NCI-H748 (cell line): Measurements from ENCODE around the gene CPVL.
"Not testable (repeated sequence)": the region's sequence is repeated elsewhere in the genome, so short reads cannot be mapped to it uniquely, and the experiment has no call there.

Experiments
- DNase-seq: peaks from one replicate; lab custom pipeline; 2025; ENCODE audit not compliant: unreplicated experiment; lab: John Stamatoyannopoulos, UW

Gene CPVL

DNA sequence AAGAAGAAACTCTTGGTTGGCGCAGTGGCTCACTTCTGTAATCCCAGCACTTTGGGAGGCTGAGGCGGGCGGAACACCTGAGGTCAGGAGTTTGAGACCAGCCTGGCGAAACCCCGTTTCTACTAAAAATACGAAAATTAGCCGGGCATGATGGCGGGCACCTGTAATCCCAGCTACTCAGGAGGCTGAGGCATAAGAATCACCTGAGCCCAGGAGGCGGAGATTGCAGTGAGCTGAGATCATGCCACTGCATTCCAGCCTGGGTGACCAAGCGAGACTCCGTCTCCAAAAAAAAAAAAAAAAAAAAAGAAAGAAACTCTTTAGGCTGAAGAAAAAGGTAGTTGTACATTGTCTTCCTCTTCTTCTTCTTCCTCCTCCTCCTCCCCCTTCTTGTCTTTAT lies 53.2 kb downstream of the CPVL start:
- DNase-seq = not testable (repeated sequence)

DNA sequence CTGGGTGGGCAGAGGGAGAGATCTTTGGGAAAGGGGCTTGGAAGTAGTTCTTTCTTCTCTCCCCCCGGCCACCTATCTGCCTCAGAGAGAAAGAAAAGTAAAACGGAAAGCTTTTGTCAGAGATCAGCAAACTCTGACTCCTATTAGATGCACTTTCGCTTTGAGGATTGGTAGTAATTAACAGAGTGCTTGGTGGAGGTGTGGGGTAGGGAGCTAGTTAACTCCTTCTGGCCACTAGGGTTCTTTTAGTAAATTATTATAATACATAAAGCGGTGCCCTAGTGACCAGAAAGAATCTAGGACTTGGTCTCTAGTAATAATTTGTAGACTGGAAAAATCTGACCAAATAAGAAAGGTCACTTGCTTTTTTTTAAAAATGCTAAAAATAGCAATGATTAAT lies 54.6 kb downstream of the CPVL start:
- no peak for DNase-seq

DNA sequence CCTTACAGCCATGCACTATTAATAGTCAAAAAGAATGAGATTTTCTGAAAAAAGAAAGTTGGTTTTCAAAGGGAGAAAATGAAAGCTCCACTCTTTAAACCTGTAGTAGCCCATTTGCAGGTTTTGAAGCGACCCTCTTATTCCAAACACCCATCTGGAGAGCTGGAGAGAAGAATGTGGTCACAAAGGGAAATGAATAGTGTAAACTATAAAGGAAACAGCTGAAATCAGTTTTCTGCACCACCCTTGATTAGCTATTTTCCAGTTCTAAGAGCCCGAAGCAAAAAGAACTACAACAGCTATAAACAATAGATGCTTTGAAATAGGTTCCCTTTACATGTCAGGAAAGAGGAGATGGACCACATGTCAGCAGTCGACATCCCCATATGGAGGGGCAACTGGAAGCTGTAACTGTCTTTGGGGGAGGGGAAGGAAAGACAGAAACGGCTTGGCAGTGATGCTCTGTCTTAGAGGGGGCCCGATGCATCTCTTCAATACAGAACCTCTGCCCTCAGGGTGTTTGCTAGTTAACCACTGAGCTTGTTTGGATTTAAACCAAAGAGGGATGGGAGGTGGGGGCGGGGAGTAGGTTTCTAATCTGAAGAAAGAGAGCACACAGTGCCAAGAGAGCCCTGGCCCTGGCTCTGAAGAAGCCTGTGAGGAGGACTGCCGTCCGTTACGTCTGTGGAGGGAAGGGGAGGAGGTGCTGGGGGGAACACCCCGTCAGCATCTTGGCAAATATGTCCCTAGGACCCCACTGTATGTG lies 55.3 kb downstream of the CPVL start:
- peak; percentile 26 for DNase-seq

DNA sequence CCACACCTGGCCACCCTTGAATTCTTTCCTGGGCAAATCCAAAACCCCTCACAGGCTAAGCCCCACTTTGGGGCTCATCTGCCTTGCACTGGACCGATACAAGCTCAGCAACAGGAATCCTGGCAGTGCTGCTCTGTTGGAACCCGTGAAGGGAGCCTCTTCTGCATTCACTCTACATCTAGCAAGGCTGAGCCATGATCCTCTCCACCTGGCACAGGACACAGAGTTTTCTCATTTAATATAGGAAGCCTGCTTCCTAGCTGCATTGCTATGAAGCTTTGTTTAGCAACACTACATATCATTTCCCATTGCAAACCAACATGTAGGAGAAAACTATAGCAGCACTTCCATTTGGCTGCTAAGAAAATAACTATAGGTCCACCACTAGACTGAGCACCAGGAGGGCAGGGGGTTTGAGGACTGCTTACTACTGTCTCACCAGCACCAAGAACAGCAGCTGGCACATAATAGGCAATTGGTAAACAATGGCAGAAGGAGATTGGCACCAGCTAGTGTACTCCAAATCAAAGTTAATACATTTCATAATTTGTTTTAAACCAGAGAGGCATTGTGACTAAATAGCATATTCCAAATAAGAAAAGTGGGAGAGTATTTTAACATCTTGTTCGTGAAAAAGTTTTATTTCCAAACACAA lies 56.1 kb downstream of the CPVL start:
- DNase-seq = no peak

DNA sequence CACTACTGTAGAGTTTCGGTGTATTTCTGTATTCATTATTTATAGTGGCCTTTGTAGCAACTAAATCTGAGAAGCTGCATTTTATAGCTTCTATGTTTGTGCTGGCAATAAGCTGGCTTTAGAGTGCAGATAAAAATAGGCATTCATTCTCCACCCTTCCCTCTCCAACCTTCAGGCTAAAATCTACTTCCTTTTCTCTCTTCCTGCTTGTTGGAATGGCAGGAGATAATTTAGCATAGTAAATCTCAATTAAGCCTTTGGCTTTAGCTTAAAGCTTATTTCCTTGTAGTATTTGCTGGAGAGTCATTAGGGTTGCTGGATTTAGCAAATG lies 58.5 kb downstream of the CPVL start:
- no peak for DNase-seq

DNA sequence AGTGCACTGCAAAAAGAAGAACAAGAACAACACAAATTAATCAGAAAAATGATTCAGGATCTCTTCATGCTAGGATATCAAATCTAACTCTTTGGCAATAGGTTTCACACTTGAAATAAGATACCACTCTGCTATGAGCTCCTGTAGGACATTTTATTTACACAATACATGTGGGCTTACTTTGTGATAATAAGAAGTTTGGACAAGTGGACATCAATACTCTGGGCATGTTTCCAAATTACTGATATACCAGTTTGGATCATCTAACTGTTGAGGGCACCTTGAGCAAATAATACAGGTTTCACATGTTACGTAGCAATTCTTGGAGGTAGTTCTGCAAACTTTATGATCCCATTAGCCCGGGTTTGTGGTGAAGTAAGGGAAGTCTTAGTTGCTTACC lies 59.8 kb downstream of the CPVL start:
- peak; percentile 90 for DNase-seq

DNA sequence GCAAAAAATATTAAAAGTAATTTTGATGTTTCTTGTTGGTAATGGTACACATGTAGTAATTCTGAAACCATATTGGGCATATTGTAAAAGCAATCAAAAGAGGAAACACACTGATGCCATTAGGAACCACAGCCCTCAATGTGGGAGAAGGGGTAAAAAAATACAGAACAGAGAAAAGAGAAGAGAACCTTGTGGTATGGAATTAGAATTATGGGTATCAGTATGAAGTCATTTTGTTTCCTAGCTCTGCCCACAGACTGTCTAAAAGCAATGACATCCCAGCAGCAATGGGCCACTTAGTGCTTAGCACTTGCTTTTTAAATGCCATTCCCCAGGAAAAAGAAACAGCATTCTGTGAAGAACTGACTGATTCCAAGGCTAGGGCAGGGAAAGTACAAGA lies 61.5 kb downstream of the CPVL start:
- no peak for DNase-seq

DNA sequence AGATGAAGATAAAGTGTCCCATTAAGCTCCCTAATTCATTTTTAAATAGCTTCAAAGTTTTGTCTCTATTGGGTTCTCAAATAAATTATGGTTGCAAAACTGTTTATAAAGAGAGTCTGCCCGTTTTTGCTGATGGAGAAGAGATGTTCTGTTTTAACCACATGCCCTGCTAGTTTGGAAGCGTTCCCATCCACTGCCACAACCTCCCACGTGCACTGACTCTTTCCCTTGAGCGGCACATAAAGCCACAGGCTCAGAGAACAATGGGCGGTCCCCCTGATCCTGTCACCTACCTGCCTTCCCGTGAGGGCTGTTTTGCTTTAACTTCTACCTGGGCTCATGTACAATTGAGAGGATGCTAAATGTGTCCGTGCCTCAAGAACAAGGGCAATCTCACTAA lies 65.5 kb downstream of the CPVL start:
- DNase-seq = peak; percentile 26

DNA sequence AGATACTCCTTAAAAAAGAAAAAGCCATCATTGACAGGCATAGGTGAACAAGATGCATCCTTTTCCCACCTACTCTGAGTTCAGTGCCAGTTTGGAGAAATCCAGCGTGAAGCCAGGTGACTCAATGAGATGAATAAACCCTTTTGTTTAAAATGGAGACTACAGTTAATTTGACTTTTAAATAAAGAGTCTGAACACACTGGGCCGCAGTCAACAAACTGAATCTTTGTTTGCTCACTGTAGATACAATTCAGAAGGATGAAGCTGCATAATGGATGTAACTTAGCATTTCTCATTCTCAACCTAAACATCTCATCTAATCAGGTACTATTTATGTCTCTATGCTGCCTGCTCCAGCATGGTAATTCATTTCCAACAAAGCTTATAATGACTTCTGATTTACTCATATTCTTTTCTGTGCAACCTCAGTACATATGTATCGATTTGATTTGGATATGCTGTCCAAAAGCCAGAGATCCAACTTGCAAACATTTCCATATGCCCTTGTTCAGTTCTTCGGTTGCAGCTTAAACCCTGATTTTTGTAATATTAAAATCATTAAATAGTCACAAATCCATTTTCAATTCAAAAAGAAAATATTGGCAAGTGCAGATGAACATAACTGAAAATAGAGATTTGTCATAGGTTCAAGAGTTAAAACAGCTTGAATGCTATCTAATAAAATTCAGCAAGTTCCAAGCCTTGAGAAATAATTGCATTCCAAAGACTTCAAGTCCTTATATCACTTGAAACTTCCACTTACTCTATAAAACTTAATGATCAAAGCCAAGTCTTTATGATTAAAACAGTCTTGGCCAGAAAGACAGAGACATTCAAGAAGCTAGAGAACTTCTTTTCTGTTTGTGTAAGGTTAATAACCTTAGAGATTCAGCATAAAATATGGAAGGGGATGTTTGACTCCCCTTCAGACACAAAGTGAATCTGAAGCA lies 67.8 kb downstream of the CPVL start:
- peak; percentile 71 for DNase-seq

DNA sequence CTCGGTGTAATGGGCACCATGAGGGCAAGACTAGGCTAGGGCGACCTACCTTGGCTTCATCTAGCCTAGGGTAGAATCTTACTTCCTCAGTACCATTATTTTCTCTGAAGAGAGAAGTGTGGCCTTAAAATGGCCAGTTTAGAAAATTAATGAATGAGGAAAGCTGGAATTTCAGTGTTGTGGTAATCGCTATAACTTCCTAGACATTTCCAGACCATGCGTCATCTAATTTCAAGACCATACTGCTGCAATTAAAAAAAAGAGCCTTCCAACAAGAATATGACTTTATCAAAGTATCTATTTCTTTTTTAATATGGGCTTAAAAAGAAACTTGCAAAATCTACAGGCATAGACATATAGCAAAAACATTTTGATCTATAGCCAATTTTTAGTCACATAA lies 68.5 kb downstream of the CPVL start:
- DNase-seq = no peak

DNA sequence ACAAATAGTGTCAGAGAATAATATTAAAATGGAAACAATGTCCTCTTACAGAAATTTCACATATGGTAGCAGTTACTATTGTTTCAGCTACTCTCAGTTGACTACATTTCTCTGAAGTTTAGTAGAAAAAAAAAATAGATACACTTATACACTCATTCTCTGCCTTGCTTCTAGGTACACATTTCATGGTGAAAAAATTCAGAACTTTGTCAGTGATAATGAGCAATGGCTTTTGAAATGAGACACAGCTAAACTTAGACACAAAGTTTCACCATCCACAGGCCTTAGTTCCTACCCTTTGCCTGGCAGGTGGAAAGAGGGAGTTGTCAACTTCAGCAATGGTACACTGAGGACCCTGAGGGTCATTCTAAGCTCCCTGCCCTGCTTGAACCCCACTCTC lies 69.2 kb downstream of the CPVL start:
- no peak for DNase-seq

DNA sequence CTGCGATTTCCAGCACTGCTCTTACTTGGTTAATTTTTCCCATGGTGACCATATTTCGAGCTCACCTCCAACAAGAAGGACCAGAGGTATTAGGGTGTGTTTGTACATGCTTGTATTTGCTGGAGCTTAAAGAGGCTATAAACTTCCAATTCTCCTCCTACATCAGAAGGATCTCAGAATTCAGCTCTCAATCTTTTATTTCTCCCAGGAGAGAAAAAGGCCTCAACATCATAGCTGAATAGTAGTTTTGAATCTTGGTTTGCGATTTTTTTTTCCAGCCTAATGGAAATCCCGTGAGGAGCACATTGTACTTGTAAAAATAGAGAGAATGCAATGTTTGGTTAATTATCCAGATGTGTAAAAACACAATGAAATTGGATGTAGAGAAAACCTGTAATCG lies 69.7 kb downstream of the CPVL start:
- DNase-seq = no peak

DNA sequence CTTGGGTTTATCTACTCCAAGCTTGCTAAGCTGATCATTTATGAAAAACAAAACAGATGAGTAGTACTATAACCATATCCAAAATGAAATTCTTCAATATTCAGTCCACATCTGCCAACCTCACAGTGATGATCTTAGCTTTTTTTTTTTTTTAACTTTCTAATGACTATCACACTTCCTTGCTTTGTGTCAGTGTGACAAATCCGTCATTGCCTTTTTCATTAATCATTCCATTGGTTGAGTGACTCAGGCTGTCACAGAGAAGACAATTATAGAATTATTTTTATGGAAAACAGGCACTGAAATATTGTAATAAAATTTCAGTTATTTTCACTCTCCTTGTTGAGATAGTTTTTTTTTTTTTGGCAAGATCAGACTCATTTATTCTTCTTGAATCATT lies 70.7 kb downstream of the CPVL start:
- no peak for DNase-seq

DNA sequence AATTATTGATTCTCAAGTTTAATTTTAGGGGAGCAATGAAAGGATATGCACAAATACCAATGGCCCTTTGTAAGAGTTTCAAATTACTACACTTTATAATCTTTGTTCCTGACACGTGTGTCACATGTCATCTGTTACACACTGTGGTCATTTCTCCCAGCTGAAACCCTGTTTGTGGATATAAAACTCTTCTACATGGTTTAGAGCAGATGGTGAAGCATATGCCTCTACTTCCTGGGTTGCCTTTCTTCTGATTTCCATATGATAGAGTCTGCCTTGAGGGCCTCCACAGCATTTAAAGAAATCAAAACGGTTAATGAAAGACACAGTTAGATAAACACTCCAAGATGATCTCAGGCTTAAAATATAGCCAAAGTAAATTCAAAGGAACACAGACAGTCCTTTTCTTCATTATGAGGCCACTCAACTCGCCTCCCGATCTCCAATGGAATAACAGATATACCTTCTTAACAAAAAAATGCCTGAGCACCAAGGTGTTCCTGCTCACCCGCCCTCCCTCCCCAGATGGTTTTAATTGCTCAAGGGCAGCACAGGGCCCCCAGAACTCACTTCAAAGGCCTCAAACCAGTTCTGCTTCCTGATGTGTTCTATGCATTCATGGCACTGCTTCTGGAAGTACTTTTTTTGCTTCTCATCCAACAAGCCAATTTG lies 75.0 kb downstream of the CPVL start:
- no peak for DNase-seq

DNA sequence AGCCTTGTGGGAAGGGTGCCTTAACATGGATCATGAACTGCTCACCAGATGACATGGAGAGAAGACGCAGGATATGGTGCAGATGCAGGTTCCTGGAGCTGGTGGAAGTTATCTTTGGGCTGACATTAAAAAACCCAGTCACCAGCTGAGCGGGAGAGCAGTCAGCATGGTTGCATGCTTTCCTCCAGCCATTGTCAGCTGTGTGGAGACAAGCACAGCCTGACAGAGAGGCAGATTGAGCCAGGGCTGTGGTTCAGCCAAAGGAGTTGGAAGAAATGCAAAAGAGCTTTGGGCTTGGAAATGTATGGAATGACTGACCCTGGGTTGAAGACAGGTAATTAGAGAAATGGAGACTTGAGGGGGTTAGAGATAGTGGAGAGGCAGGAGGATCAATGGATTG lies 79.7 kb downstream of the CPVL start:
- no peak for DNase-seq

DNA sequence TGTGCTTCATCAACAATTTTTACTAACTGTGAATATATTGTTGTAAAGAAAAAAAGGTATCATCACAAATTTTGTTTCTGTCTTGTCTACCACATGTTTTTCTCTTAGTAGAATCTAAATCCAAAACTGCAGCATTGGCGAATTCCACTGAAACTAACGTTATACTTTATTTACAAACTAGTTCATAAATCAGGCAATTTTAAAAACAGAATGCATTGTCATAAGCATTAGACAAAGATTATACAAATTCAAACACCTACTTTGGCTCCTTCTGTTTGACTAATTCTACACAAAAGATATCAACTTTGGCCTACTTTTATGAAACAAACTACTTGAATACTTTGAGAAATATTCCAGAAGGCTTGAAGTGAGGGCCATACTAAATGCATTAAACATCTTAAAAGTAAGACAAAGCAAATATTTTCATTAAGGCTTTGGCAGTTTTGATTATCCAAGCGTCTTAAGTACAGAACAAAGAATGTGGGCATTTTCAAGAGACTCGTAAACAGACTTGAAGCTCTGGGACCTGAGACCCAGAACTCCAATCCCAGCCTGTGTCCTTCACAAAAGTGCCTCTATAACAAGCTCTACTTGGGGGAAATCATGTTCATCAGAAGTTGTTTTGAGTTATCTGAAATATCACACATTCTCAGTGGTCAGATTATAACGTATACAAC lies 81.0 kb downstream of the CPVL start:
- DNase-seq = no peak

DNA sequence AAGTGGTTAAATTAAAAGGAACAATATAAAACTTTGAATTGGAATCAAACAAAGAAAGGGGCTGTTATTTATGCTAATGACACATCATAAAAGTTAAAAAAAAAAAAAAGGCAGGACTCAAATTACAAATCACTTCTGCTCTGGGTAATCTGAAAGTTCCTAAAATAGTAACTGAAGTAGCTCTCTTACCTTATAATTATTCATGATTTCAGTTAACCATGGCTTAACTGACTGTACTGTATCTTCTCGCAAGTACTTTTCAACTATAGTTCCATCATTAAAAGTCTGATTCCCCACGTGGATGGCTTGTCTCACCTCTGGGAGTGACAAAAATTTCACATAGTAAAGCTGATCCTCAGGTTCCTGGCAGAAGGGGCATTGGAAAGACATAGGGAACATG lies 82.5 kb downstream of the CPVL start:
- no peak for DNase-seq

DNA sequence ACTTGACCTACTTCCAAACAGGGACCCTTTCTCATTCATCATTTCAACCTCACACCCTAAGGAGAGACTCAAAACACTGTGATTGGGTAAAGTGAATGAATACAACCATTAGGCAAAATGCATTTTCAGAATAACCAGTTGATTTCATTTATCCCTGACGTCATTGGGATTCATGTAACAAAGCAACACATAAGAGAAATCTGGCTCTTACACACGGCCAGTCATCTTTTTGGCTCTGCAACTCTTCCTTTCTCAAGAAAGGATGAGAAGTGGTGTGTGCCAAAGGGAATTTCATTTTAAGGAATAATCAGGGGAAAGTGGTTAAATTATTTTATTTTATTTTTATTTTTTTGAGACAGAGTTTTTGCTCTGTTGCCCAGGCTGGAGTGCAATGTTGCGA lies 83.1 kb downstream of the CPVL start:
- no peak for DNase-seq

DNA sequence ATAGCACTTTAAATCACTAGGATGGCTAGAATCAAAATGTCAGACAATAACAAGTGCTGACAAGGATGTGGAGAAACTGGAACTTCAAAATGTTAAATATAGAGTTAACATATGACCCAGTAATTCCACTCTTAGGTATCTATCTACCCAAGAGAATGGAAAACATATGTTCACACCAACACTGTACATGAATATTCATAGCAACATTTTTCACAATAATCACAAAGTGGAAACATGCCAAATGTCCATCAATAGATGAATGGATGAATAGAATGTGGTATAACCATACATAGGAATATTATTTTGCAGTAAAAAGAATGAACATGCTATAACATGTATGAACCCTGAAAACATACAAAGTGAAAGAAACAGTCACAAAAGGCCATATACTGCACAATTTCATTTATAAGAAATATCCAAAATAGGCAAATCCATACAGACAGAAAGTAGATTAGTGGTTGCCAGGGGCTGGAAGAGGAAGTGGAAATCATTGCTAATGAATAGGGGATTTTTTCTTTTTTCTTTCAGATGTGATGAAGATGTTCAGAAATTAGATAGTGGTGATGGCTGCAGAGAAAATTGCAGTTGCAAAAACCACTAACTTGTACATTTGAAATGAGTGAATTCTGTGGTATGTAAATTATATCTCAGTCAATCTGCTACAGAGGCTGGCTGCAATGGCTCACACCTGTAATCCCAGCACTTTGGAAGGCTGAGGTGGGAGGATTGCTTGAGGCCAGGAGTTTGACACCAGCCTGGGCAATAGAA lies 93.0 kb downstream of the CPVL start:
- DNase-seq = no peak

DNA sequence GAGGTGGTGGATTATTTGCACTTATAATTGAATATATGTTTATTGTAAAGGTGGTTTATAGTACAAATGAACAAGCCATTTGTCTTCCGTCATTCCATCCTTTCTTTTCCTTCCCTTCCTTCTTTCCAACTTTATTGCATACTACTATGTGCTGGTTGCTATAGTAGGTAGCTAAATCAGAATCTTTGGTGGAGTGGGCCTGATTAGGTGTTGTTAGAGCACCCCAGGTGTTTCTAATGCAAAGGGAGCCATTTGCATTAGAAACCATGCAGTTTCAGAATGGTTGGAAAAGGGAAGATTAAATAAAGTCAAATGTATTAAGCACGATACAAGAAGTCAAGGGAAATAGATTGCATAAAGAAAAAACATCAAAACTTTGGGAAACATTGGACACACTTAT lies 99.4 kb downstream of the CPVL start:
- no peak for DNase-seq
